WERI-Rb-1 (cell line): Measurements from ENCODE around the gene ELANE.

Experiments used
- DNase-seq: peaks from one replicate; pipeline ENCODE4 v3.0.0-alpha.2; 2020
- H3K27ac ChIP-seq: fragments of 250-450 bp; sonication (Bioruptor Pico); 2 replicates; pipeline ENCODE4 v1.5.1; 2020; ENCODE audit warnings: mild to moderate bottlenecking, moderate library complexity
- H3K27me3 ChIP-seq: fragments of 250-450 bp; sonication (Bioruptor Pico); 2 replicates; pipeline ENCODE4 v1.5.1; 2021; ENCODE audit warnings: mild to moderate bottlenecking, low read depth, moderate library complexity; ENCODE audit not compliant: insufficient read depth, severe bottlenecking
- H3K36me3 ChIP-seq: fragments of 250-450 bp; sonication (Bioruptor Pico); 2 replicates; pipeline ENCODE4 v1.5.1; 2020; ENCODE audit warnings: mild to moderate bottlenecking, moderate library complexity
- H3K4me3 ChIP-seq: 2 replicates; pipeline ENCODE4 v1.5.1; 2011; ENCODE audit warnings: low read depth, mild to moderate bottlenecking, control low read depth, low read length
- H3K9me3 ChIP-seq: fragments of 250-450 bp; sonication (Bioruptor Pico); 2 replicates; pipeline ENCODE4 v1.5.1; 2021; ENCODE audit warnings: mild to moderate bottlenecking, moderate library complexity; ENCODE audit not compliant: severe bottlenecking
- TF ChIP-seq, protein P1 (sequence below): IDR thresholded peaks from 2 replicates; pipeline ENCODE4 v1.5.1; 2011; ENCODE audit warnings: low read depth, mild to moderate bottlenecking, control low read depth, inconsistent platforms, low read length

Gene ELANE

DNA sequence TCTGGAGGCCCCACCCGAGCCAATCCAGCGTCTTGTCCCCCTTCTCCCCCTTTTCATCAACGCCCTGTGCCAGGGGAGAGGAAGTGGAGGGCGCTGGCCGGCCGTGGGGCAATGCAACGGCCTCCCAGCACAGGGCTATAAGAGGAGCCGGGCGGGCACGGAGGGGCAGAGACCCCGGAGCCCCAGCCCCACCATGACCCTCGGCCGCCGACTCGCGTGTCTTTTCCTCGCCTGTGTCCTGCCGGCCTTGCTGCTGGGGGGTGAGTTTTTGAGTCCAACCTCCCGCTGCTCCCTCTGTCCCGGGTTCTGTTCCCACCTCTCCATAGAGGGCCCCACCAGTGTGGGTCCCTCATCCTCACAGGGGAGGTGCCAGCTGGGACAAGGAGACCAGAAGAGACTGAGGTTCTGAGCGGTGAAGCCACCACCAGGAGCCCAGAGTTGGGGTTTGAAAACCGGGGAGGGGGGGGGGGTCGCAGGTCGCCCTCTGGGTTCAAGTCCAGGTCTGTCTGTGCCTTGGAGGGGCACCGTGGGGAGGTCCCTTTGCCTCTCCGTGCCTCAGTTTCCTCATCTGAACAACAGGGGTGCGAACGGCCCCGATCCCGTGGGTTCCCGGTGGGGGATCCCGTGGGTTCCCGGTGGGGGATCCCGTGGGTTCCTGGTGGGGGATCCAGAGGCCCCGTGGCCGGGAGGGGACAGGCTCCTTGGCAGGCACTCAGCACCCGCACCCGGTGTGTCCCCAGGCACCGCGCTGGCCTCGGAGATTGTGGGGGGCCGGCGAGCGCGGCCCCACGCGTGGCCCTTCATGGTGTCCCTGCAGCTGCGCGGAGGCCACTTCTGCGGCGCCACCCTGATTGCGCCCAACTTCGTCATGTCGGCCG, at the start of gene ELANE:
ELANE (plus strand) TSS at position 168 of the 878 bp plus-strand sequence; CDS start at position 194, 26 bp downstream.
- no peak within 1 kb of the TSS for H3K27ac ChIP-seq
- TF ChIP-seq, protein P1, sequence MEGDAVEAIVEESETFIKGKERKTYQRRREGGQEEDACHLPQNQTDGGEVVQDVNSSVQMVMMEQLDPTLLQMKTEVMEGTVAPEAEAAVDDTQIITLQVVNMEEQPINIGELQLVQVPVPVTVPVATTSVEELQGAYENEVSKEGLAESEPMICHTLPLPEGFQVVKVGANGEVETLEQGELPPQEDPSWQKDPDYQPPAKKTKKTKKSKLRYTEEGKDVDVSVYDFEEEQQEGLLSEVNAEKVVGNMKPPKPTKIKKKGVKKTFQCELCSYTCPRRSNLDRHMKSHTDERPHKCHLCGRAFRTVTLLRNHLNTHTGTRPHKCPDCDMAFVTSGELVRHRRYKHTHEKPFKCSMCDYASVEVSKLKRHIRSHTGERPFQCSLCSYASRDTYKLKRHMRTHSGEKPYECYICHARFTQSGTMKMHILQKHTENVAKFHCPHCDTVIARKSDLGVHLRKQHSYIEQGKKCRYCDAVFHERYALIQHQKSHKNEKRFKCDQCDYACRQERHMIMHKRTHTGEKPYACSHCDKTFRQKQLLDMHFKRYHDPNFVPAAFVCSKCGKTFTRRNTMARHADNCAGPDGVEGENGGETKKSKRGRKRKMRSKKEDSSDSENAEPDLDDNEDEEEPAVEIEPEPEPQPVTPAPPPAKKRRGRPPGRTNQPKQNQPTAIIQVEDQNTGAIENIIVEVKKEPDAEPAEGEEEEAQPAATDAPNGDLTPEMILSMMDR = no peak
- no peak for DNase-seq

DNA sequence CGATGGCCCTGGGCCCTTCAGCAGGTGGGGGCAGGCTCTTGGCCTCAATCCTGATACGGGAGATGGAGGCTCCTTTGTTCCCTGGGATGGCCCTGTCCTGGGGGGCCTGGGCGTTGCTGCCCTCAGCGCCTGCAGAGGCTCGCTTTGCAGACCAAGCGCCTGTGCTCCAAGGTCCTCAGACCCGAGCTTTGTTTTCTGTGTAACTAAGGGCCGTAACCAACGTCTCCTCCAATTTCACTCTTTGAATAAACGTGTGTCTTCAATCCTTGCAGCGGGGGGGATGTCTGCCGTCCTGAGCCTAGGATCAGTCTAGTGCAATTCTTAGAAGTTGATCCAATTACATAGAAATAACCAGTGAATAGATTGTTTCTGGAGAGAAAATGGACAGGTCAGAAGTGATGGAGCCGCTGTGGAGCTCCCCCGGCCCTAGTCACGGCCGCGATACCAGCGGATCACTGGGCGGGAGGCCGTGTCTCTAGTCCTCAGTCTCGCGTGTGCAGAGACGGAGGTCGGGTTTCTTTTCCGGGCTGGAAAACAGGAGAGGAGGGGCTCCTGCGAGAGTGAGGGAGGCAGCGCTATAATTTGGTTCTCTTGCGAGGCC, 49.5 kb upstream of the ELANE start:
- DNase-seq = no peak
- Histone ChIP-seq H3K9me3 (no peaks in the 10 kb centered on the region), H3K36me3 (peaks cover 96% of the 10 kb centered on the region), H3K27ac (no peak overlapping the region), H3K27me3 (no peaks in the 10 kb centered on the region), H3K4me3 (no peak overlapping the region)
- TF ChIP-seq, protein P1 = no peak

More for the DNA sequence above, at the start of gene ELANE:
- no peak within 1 kb of the TSS for H3K4me3 ChIP-seq
- no peaks in the 10 kb centered on the region for H3K36me3 ChIP-seq
- no peaks in the 10 kb centered on the region for H3K9me3 ChIP-seq
- H3K27me3 ChIP-seq = no peaks in the 10 kb centered on the region

GRCh38 chr19:803099-803561, 49.0 kb upstream of the ELANE start:
- TF ChIP-seq, protein P1 = no peak
- H3K27ac ChIP-seq = no peak overlapping the region
- no peak for DNase-seq
- H3K9me3 ChIP-seq = no peaks in the 10 kb centered on the region
- H3K36me3 ChIP-seq = peaks cover 99% of the 10 kb centered on the region
- H3K4me3 ChIP-seq = no peak overlapping the region
- no peaks in the 10 kb centered on the region for H3K27me3 ChIP-seq

- no peak for DNase-seq
- Histone ChIP-seq H3K36me3 (peaks cover 97% of the 10 kb centered on the region), H3K27ac (no peak overlapping the region), H3K27me3 (no peaks in the 10 kb centered on the region), H3K9me3 (no peaks in the 10 kb centered on the region), H3K4me3 (no peak overlapping the region)
- TF ChIP-seq, protein P1 = no peak
Observed at GRCh38 chr19:803686-804418, 48.3 kb upstream of the ELANE start.

DNA sequence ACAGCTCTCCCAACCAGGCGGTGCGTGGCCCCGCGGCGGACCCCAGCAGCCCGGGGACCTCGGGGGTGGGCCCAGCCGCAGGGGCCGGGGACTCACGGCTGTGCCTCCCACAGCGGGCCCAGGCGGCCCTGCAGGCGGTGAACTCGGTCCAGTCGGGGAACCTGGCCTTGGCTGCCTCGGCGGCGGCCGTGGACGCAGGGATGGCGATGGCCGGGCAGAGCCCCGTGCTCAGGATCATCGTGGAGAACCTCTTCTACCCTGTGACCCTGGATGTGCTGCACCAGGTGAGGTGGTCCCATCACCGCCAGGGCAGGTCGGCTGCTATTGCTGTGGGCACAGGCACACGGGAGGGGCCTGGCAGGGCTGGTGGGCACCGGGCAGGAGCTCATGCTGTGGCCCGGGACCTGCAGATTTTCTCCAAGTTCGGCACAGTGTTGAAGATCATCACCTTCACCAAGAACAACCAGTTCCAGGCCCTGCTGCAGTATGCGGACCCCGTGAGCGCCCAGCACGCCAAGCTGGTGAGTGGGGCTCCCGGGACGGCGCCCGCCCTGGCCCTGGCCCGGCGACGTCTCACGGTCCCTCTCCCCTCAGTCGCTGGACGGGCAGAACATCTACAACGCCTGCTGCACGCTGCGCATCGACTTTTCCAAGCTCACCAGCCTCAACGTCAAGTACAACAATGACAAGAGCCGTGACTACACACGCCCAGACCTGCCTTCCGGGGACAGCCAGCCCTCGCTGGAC, 47.5 kb upstream of the ELANE start:
- DNase-seq = no peak
- TF ChIP-seq, protein P1 = no peak
- no peaks in the 10 kb centered on the region for H3K9me3 ChIP-seq
- no peak overlapping the region for H3K27ac ChIP-seq
- H3K36me3 ChIP-seq = peaks cover 97% of the 10 kb centered on the region
- H3K27me3 ChIP-seq = no peaks in the 10 kb centered on the region
- H3K4me3 ChIP-seq = no peak overlapping the region
